Effector CD4-positive, alpha-beta T cell (primary cell): ENCODE results near the gene EVX2. TPM values are rescaled to one million over a fixed set of nuclear protein-coding genes. Genes with fewer than 3 reads are reported as not detected.

Source experiments
- DNase-seq: peaks from one replicate; pipeline ENCODE4 v3.0.0-alpha.2; 2020
- total RNA-seq: gene quantifications from one replicate; lab custom pipeline; 2026; lab: John Stamatoyannopoulos, UW

Gene EVX2
- not detected for total RNA-seq

DNA sequence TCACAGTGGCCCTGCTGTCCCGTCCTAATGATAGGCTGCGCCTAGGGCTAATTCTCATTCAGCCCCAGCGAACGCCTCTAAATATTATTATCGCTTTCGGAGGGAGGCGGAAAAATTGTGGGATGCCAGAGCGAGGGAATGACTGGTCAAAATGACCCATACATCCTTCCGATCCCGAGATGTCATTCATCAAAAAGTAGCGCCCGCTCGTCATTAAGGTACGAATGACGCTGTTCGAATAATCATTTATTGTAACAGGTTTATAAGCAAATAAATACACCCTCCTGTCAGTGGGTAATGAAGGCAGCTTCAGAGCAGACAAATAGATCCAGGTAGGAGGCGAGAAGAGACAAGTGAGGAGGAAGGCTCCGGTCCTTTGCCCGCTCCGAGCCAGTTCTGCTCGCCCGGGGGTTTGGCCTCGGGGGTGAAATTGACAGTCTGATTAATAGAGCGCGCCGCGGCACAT is at the start of gene EVX2:
TSS of gene EVX2 (minus strand) at position 167 of the 466 bp plus-strand sequence. CDS start 186 bp downstream, outside the sequence.
- DNase-seq: no peak

DNA sequence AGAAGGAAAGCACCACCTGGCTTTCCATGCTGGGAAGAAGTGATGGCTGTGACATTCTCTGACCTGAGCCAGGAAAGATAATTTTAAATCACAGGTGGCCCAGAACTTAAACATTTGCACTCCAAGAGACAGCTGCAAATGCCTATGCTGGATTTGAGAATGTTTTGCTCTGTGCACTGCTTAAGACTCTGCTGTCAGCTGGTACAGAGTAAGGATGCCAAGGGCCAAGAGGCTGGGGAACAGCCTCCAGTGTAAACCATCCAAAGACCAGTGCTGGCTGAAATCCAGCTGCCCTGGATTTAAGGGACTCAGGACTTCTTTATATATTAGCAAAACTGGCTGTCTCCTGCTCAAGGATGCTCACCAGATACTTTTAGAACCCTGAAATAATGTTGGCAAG is 49.6 kb upstream of the EVX2 start:
- no peak for DNase-seq

- no peak for DNase-seq
Measured at GRCh38 chr2:176132205-176133171, 48.7 kb upstream of the EVX2 start.

DNA sequence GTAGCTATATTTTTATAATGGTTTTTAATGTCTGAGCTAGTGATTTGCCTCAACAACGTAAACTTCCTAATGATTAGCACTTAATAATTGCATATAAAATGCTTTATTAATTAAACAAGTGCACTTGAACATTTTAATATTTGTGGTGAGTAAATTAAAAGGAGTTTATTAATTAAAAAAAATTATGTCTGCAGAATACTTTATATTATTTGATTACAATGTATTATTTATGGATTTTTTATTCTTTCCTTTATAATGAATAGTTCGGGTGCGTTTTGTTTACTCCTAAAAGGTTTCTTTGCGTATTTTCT is 48.0 kb upstream of the EVX2 start:
- no peak for DNase-seq

DNA sequence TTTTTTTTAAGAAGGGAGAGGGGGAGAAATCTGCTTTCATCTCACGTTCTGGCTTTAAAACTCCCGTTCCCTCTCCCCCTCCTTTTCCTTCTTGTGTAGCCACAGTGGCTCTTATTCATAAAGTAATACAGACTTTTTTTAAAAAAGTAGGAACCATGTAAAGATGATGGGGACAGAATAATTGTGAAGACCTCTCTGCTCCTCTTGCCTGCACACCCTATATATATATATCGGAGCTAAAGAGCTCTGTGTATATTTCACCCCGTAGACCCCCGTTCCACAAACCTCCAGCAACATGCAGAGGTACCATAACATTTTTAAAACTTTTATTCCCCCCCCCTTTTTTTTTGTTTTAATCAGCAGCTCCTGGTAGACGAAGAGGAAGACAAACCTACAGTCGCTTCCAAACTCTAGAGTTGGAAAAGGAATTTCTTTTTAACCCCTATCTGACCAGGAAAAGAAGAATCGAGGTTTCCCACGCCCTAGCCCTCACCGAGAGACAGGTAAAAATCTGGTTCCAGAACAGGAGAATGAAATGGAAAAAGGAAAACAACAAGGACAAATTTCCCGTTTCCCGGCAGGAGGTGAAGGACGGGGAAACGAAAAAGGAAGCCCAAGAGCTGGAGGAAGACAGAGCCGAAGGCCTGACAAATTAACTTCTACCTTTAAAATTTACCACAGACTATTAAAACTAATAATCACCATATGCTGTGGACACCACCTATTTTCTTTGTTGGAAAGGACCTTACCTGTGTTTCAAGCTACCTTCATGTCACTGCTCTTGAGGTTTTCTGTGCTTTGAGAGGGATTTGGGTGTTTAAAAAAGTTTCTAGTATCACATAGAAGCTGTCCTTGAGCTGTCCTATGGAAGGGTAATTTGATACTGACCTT is 47.4 kb upstream of the EVX2 start:
- DNase-seq: no peak

DNA sequence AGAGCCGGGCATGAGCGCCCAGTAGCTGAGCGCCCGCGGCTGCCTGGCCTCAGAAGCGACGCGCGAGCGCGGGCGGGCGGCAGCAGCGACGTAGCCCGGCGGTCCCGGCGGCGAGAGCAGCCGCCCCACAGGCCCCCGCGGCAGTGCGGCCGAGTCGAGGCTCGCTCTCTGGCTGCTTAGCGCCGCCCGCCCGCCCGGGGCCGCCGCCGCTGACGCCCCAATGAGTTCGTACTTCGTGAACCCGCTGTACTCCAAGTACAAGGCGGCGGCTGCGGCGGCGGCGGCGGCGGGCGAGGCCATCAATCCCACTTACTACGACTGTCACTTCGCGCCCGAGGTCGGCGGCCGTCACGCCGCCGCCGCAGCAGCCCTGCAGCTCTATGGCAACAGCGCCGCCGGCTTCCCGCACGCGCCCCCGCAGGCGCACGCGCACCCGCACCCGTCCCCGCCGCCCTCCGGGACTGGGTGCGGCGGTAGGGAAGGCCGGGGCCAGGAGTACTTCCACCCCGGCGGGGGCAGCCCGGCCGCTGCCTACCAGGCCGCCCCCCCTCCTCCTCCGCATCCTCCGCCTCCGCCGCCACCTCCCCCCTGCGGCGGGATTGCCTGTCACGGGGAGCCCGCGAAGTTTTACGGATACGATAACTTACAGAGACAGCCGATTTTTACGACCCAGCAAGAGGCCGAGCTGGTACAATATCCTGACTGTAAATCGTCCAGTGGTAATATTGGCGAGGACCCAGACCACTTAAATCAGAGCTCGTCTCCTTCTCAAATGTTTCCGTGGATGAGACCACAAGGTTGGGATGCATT is 46.6 kb upstream of the EVX2 start:
- DNase-seq: no peak

GRCh38 chr2:176129813-176130146 is 46.0 kb upstream of the EVX2 start:
- no peak for DNase-seq

- no peak for DNase-seq
Measured at GRCh38 chr2:176128982-176129796, 45.4 kb upstream of the EVX2 start, which contains the start of gene HOXD8. Gene HOXD8 (plus strand): TSS chr2:176129705. CDS start chr2:176130367, 662 bp downstream.

GRCh38 chr2:176128172-176128981 is 44.6 kb upstream of the EVX2 start:
- no peak for DNase-seq

DNA sequence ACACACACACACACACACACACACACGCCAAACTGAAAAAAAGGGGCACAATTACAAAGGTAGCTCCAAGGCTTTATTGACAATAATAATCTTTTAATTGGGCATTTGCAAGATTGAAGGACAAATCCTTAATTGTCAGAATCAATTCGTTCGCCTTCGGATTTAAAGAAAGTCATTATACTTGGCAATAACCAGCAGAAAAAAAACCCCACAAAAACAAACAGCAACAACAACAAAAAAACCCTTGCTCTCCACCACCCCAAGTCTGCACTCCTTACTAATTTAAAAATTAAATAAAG is 44.0 kb upstream of the EVX2 start:
- no peak for DNase-seq

- DNase-seq: peak; percentile 68
Measured at GRCh38 chr2:176126929-176127773, 43.4 kb upstream of the EVX2 start.

GRCh38 chr2:176125772-176126054 is 42.0 kb upstream of the EVX2 start:
- no peak for DNase-seq

DNA sequence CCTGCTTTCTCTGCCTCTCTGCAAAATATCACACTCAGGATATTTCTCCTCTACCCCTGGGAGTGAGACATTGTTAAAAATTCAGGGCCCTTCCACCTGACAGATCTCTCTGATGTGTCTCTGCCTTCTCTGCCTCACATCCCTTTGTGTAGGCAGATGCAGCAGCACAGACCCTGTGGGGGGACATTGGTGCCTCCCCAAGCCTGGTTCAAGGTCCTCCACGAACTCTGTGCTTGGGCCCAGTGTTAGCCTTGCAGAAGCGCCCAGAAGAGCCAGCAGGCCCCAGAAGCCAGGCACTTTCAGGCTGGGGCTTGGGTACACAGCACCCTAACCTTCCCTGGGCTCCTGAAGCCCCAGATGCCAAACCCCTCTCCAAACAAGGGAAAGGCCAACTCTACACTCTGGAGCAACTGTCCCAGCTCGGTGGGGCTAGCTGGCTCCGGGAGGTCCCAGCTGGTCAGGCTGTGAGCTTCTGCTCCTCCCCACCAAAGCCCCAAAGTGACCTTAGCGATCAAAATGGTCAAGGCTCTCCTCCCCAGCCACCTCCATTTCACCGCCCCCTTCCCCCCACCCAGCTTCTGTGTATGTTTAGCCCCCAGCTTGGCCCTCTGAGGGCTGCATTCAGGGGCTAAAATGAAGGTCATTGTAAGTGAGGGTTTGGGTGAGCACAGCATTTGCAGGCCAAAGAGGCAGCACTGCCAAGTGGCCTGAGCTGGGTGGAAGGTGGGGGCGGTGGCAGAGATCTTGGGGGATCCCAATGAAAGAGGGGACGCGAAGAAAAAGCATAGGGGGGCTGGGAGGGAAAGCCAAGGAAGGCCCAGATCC is 41.4 kb upstream of the EVX2 start:
- DNase-seq: no peak

- no peak for DNase-seq
Measured at GRCh38 chr2:176124110-176124946, 40.6 kb upstream of the EVX2 start.

DNA sequence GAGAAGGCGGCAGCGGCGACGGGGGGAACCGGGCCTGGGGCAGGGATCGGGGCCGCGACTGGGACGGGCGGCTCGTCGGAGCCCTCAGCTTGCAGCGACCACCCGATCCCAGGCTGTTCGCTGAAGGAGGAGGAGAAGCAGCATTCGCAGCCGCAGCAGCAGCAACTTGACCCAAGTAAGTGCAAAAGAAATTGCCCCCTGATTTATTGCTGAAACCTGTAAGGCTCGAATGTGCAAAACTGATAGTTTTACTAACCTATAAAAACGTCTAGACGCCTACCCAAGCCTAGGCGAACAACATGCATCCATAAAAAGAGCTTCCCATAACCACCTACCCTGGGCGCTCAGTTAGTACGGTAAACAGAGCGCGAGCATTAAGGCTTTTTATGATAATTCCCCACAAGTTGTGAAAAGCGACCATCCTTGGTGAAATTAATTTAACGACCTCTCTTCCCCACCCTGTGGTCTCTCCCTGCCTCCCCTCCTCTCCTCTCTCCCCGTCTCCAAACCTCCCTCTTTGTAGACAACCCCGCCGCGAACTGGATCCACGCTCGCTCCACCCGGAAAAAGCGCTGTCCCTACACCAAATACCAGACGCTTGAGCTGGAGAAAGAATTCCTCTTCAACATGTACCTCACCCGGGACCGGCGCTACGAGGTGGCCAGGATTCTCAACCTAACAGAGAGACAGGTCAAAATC is 39.8 kb upstream of the EVX2 start:
- DNase-seq: no peak

DNA sequence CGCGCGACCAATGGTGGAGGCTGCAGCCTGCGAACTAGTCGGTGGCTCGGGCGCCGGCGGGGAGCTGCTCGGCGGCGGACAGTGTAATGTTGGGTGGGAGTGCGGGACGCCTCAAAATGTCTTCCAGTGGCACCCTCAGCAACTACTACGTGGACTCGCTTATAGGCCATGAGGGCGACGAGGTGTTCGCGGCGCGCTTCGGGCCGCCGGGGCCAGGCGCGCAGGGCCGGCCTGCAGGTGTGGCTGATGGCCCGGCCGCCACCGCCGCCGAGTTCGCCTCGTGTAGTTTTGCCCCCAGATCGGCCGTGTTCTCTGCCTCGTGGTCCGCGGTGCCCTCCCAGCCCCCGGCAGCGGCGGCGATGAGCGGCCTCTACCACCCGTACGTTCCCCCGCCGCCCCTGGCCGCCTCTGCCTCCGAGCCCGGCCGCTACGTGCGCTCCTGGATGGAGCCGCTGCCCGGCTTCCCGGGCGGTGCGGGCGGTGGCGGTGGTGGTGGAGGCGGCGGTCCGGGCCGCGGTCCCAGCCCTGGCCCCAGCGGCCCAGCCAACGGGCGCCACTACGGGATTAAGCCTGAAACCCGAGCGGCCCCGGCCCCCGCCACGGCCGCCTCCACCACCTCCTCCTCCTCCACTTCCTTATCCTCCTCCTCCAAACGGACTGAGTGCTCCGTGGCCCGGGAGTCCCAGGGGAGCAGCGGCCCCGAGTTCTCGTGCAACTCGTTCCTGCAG is 39.1 kb upstream of the EVX2 start, which contains the start of gene HOXD9:
TSS of gene HOXD9 (plus strand) at position 37 of the 728 bp plus-strand sequence. CDS start at position 87, 50 bp downstream.
- DNase-seq: no peak
